OCI-LY1 (cell line): ENCODE results near the gene POLR3A.

Experiments used
- CTCF ChIP-seq: fragments of 200-600 bp; sonication (generic), shearing (Covaris generic); IDR thresholded peaks from 2 replicates; pipeline ENCODE4 v1.5.1; 2017; ENCODE audit warnings: mild to moderate bottlenecking, antibody characterized with exemption, low read length, moderate library complexity, mixed read lengths
- EZH2 ChIP-seq: fragments of 200-600 bp; sonication (generic), shearing (Covaris generic); IDR thresholded peaks from 2 replicates; pipeline ENCODE4 v1.8.0; 2017; ENCODE audit warnings: borderline replicate concordance, mixed run types, mild to moderate bottlenecking, antibody characterized with exemption, low read length, moderate library complexity, mixed read lengths

- TF ChIP-seq CTCF, result no peak
- TF ChIP-seq EZH2, result no peak
These were observed 11.5 kb downstream of the POLR3A start for GRCh38 chr10:78017856-78018255.
